ENCODE measurements around the gene ATP10A. TPM values are rescaled to one million over a fixed set of nuclear protein-coding genes. Genes with fewer than 3 reads are reported as not detected.

Gene ATP10A
- total RNA-seq, 4 donors from 2014 or later = 3.8 to 7.1 (median 5.2) TPM

GRCh38 chr15:25725758-25726157 is 137.4 kb downstream of the ATP10A start:
- no peaks in the 10 kb centered on the region for H3K4me1 ChIP-seq
- no peak overlapping the region for H3K4me3 ChIP-seq
- TF ChIP-seq CTCF (IDR thresholded peaks at IDR 0.05) = no peak
- TF ChIP-seq POLR2AphosphoS5 (IDR thresholded peaks at IDR 0.05) = no peak
- no peak for TF ChIP-seq POLR2A (IDR thresholded peaks at IDR 0.05)
- no peak for TF ChIP-seq EP300 (IDR thresholded peaks at IDR 0.05)
- H3K27me3 ChIP-seq = no peaks in the 10 kb centered on the region
- peak in 1 of 2 donors; percentile 43 for DNase-seq (ENCODE audit: low spot score in 2 of 2)
- 95% methylated on average over 14 of the region's 14 CpGs for WGBS
- no peak overlapping the region for H3K27ac ChIP-seq
- no peaks in the 10 kb centered on the region for H3K9me3 ChIP-seq
- H3K36me3 ChIP-seq = peaks cover 7% of the 10 kb centered on the region

GRCh38 chr15:25724899-25725298 is 138.2 kb downstream of the ATP10A start:
- Histone ChIP-seq H3K36me3 (peaks cover 7% of the 10 kb centered on the region), H3K27ac (no peak overlapping the region), H3K4me3 (no peak overlapping the region), H3K27me3 (no peaks in the 10 kb centered on the region), H3K4me1 (no peaks in the 10 kb centered on the region), H3K9me3 (no peaks in the 10 kb centered on the region)
- DNase-seq (ENCODE audit: low spot score in 2 of 2) = no peak
- WGBS = 92% methylated on average over 7 of the region's 7 CpGs
- no peak for TF ChIP-seq POLR2AphosphoS5 (IDR thresholded peaks at IDR 0.05)
- no peak for TF ChIP-seq POLR2A (IDR thresholded peaks at IDR 0.05)
- no peak for TF ChIP-seq CTCF (IDR thresholded peaks at IDR 0.05)
- no peak for TF ChIP-seq EP300 (IDR thresholded peaks at IDR 0.05)

- no peaks in the 10 kb centered on the region for H3K27me3 ChIP-seq
Observed at GRCh38 chr15:25721605-25721955, 141.5 kb downstream of the ATP10A start.

GRCh38 chr15:25719101-25719985 is 143.8 kb downstream of the ATP10A start:
- no peak overlapping the region for H3K4me3 ChIP-seq
- H3K36me3 ChIP-seq = no peaks in the 10 kb centered on the region
- DNase-seq (ENCODE audit: low spot score in 2 of 2) = peak in 1 of 2 donors; percentile 71
- WGBS = 81% methylated on average over 15 of the region's 18 CpGs
- TF ChIP-seq CTCF (IDR thresholded peaks at IDR 0.05) (no peak), EP300 (IDR thresholded peaks at IDR 0.05) (no peak), POLR2A (IDR thresholded peaks at IDR 0.05) (no peak), POLR2AphosphoS5 (IDR thresholded peaks at IDR 0.05) (no peak)
- peaks cover 7% of the 10 kb centered on the region for H3K4me1 ChIP-seq
- no peaks in the 10 kb centered on the region for H3K27me3 ChIP-seq
- H3K9me3 ChIP-seq = no peaks in the 10 kb centered on the region
- H3K27ac ChIP-seq = no peak overlapping the region

More at GRCh38 chr15:25721605-25721955, 141.5 kb downstream of the ATP10A start:
- DNase-seq (ENCODE audit: low spot score in 2 of 2) = no peak
- 62% methylated on average over 8 of the region's 8 CpGs for WGBS
- Histone ChIP-seq H3K4me1 (peaks cover 7% of the 10 kb centered on the region), H3K27ac (no peak overlapping the region), H3K36me3 (peaks cover 7% of the 10 kb centered on the region), H3K4me3 (no peak overlapping the region), H3K9me3 (no peaks in the 10 kb centered on the region)
- TF ChIP-seq POLR2AphosphoS5 (IDR thresholded peaks at IDR 0.05) (no peak), EP300 (IDR thresholded peaks at IDR 0.05) (no peak), CTCF (IDR thresholded peaks at IDR 0.05) (no peak), POLR2A (IDR thresholded peaks at IDR 0.05) (no peak)

- DNase-seq (ENCODE audit: low spot score in 2 of 2) = peak in 1 of 2 donors; percentile 63
- 98% methylated on average over 6 of the region's 8 CpGs for WGBS
- no peak overlapping the region for H3K4me3 ChIP-seq
- no peaks in the 10 kb centered on the region for H3K9me3 ChIP-seq
- no peak overlapping the region for H3K27ac ChIP-seq
- TF ChIP-seq POLR2AphosphoS5 (IDR thresholded peaks at IDR 0.05) (no peak), CTCF (IDR thresholded peaks at IDR 0.05) (no peak), POLR2A (IDR thresholded peaks at IDR 0.05) (no peak), EP300 (IDR thresholded peaks at IDR 0.05) (no peak)
- H3K27me3 ChIP-seq = no peaks in the 10 kb centered on the region
- H3K36me3 ChIP-seq = no peaks in the 10 kb centered on the region
- H3K4me1 ChIP-seq = peaks cover 7% of the 10 kb centered on the region
Observed at GRCh38 chr15:25718597-25718996, 144.5 kb downstream of the ATP10A start.
